Measurements from ENCODE around the gene PLPP1.
"Not testable (repeated sequence)": the region's sequence is repeated elsewhere in the genome, so short reads cannot be mapped to it uniquely, and the experiment has no call there.

Gene PLPP1

GRCh38 chr5:55520117-55520839 is 14.5 kb downstream of the PLPP1 start:
- H3K36me3 ChIP-seq (ENCODE audit: insufficient read depth, low read length): no peaks in the 10 kb centered on the region
- H3K9ac ChIP-seq (ENCODE audit: low read depth, low read length): no peak overlapping the region
- no peaks in the 10 kb centered on the region for H3K4me1 ChIP-seq (ENCODE audit: control insufficient read depth, insufficient read depth, low read length)
- no peak overlapping the region for H3K4me2 ChIP-seq (ENCODE audit: low read length)
- H3K27me3 ChIP-seq (ENCODE audit: control insufficient read depth, insufficient read depth, low read length): no peaks in the 10 kb centered on the region
- H3K4me3 ChIP-seq (ENCODE audit: low read length): no peak overlapping the region
- no peaks in the 10 kb centered on the region for H3K9me3 ChIP-seq (replicated peaks; ENCODE audit: low read length)

- H3K4me3 ChIP-seq (ENCODE audit: low read length): no peak overlapping the region
- H3K9ac ChIP-seq (ENCODE audit: low read depth, low read length): no peak overlapping the region
- H3K36me3 ChIP-seq (ENCODE audit: insufficient read depth, low read length): no peaks in the 10 kb centered on the region
- no peaks in the 10 kb centered on the region for H3K4me1 ChIP-seq (ENCODE audit: control insufficient read depth, insufficient read depth, low read length)
- no peak overlapping the region for H3K4me2 ChIP-seq (ENCODE audit: low read length)
- no peaks in the 10 kb centered on the region for H3K9me3 ChIP-seq (replicated peaks; ENCODE audit: low read length)
- no peaks in the 10 kb centered on the region for H3K27me3 ChIP-seq (ENCODE audit: control insufficient read depth, insufficient read depth, low read length)
Observed at GRCh38 chr5:55518831-55519390, 15.9 kb downstream of the PLPP1 start.

DNA sequence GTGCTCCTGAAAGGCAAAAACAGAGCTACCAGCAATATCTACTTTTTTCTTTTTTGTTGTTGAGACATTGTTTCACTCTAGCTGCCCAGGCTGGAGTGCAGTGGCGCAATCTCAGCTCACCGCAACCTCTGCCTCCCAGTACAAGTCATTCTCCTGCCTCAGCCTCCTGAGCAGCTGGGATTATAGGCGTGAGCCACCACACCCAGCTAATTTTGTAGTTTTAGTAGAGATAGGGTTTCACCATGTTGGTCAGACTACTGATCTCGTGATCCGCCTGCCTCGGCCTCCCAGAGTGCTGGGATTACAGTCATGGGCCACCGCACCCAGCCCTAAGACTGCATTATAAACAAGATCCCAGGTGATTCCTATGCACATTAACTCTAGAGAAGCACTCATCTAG is 17.0 kb downstream of the PLPP1 start:
- Histone ChIP-seq H3K4me3 (ENCODE audit: low read length) (no peak overlapping the region), H3K9ac (ENCODE audit: low read depth, low read length) (no peak overlapping the region), H3K4me1 (ENCODE audit: control insufficient read depth, insufficient read depth, low read length) (no peaks in the 10 kb centered on the region), H3K4me2 (ENCODE audit: low read length) (no peak overlapping the region), H3K27me3 (ENCODE audit: control insufficient read depth, insufficient read depth, low read length) (no peaks in the 10 kb centered on the region), H3K36me3 (ENCODE audit: insufficient read depth, low read length) (no peaks in the 10 kb centered on the region), H3K9me3 (replicated peaks; ENCODE audit: low read length) (no peaks in the 10 kb centered on the region)

GRCh38 chr5:55511010-55511409 is 23.8 kb downstream of the PLPP1 start:
- Histone ChIP-seq H3K27me3 (ENCODE audit: control insufficient read depth, insufficient read depth, low read length) (no peaks in the 10 kb centered on the region), H3K9me3 (replicated peaks; ENCODE audit: low read length) (no peaks in the 10 kb centered on the region), H3K36me3 (ENCODE audit: insufficient read depth, low read length) (no peaks in the 10 kb centered on the region), H3K4me2 (ENCODE audit: low read length) (no peak overlapping the region), H3K4me1 (ENCODE audit: control insufficient read depth, insufficient read depth, low read length) (peaks cover 11% of the 10 kb centered on the region), H3K4me3 (ENCODE audit: low read length) (no peak overlapping the region), H3K9ac (ENCODE audit: low read depth, low read length) (no peak overlapping the region)

DNA sequence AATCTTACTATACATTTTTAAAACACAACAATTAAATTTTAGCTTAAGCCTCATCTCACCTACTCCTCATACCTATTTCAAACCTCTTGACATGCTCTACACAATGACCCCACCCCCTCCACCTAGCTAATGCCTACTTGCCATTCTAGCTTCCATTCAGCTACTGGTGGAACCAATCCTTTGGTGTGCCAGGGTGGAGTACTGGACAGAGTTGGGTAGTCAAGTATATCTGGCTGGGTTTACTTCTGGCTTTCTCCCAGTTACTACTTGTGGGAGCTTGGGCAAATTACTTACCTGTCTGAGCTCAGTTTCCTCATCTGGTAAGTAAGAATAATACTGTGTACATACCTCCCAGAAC is 24.3 kb downstream of the PLPP1 start:
- Histone ChIP-seq H3K9ac (ENCODE audit: low read depth, low read length) (no peak overlapping the region), H3K27me3 (ENCODE audit: control insufficient read depth, insufficient read depth, low read length) (no peaks in the 10 kb centered on the region), H3K9me3 (replicated peaks; ENCODE audit: low read length) (no peaks in the 10 kb centered on the region), H3K4me3 (ENCODE audit: low read length) (no peak overlapping the region), H3K36me3 (ENCODE audit: insufficient read depth, low read length) (no peaks in the 10 kb centered on the region), H3K4me2 (ENCODE audit: low read length) (no peak overlapping the region), H3K4me1 (ENCODE audit: control insufficient read depth, insufficient read depth, low read length) (peaks cover 11% of the 10 kb centered on the region)

- H3K4me1 ChIP-seq (ENCODE audit: control insufficient read depth, insufficient read depth, low read length): peaks cover 11% of the 10 kb centered on the region
- H3K27me3 ChIP-seq (ENCODE audit: control insufficient read depth, insufficient read depth, low read length): no peaks in the 10 kb centered on the region
- no peaks in the 10 kb centered on the region for H3K36me3 ChIP-seq (ENCODE audit: insufficient read depth, low read length)
- peak overlapping the region; percentile 10 for H3K4me2 ChIP-seq (ENCODE audit: low read length)
- H3K9ac ChIP-seq (ENCODE audit: low read depth, low read length): no peak overlapping the region
- no peak overlapping the region for H3K4me3 ChIP-seq (ENCODE audit: low read length)
- no peaks in the 10 kb centered on the region for H3K9me3 ChIP-seq (replicated peaks; ENCODE audit: low read length)
Observed at GRCh38 chr5:55509796-55510522, 24.8 kb downstream of the PLPP1 start.

DNA sequence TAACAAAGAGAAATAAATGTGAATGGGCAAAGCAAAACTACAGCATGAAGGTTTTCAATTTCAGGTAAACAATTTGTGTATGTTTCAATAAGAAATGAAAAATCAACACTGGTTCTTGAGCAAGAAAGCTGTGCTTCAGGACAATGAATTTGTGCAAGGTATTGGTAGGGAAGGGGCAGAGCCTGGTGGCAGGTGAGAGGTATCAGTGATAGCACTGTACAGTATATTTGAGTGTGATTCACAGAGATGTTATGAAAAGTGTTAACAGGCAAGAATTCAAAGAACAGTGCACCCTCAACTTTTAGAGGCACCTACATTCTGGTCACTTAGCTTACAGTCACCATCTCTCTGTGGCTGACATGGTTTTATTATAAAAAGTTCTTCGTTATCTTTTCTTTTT is 25.7 kb downstream of the PLPP1 start:
- no peak overlapping the region for H3K4me2 ChIP-seq (ENCODE audit: low read length)
- H3K27me3 ChIP-seq (ENCODE audit: control insufficient read depth, insufficient read depth, low read length): no peaks in the 10 kb centered on the region
- H3K9me3 ChIP-seq (replicated peaks; ENCODE audit: low read length): no peaks in the 10 kb centered on the region
- no peak overlapping the region for H3K9ac ChIP-seq (ENCODE audit: low read depth, low read length)
- no peak overlapping the region for H3K4me3 ChIP-seq (ENCODE audit: low read length)
- H3K36me3 ChIP-seq (ENCODE audit: insufficient read depth, low read length): no peaks in the 10 kb centered on the region
- peaks cover 11% of the 10 kb centered on the region for H3K4me1 ChIP-seq (ENCODE audit: control insufficient read depth, insufficient read depth, low read length)

DNA sequence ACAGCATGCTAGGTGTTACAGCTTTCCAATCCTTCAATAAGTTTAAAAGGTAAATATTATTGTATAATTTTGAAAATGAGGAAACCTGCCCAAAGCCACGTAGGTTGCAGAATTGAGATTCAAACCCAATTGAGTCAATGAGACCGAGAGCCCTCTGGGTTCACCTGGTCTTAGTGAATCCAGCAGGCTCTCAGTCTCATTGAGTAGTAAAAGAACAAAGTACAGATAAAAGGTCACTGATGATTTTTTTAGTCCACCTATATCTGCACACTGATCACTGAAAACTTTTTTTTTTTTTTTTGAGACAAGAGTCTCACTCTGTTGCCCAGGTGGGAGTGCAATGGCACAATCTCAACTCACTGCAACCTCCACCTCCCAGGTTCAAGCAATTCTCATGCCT is 27.2 kb downstream of the PLPP1 start:
- no peaks in the 10 kb centered on the region for H3K36me3 ChIP-seq (ENCODE audit: insufficient read depth, low read length)
- no peaks in the 10 kb centered on the region for H3K27me3 ChIP-seq (ENCODE audit: control insufficient read depth, insufficient read depth, low read length)
- no peaks in the 10 kb centered on the region for H3K9me3 ChIP-seq (replicated peaks; ENCODE audit: low read length)
- peaks cover 11% of the 10 kb centered on the region for H3K4me1 ChIP-seq (ENCODE audit: control insufficient read depth, insufficient read depth, low read length)
- H3K4me3 ChIP-seq (ENCODE audit: low read length): no peak overlapping the region
- no peak overlapping the region for H3K4me2 ChIP-seq (ENCODE audit: low read length)
- no peak overlapping the region for H3K9ac ChIP-seq (ENCODE audit: low read depth, low read length)

DNA sequence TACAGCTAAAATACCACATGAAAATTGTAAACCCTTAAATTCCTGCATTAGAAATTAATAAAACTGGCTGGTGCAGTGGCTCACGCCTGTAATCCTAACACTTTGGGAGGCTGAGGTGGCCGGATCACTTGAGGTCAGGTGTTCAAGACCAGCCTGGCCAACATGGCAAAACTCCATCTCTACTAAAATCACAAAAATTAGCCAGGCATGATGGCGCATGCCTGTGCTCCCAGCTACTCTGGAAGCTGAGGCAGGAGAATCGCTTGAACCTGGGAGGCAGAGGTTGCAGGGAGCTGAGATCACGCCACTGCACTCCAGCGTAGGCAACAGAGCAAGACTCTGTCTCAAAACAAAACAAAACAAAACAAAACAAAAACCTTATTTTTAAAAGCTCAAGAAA is 29.1 kb downstream of the PLPP1 start:
- not testable (repeated sequence) for H3K4me2 ChIP-seq (ENCODE audit: low read length); H3K27me3 ChIP-seq (ENCODE audit: control insufficient read depth, insufficient read depth, low read length); H3K9me3 ChIP-seq (replicated peaks; ENCODE audit: low read length); H3K36me3 ChIP-seq (ENCODE audit: insufficient read depth, low read length); H3K9ac ChIP-seq (ENCODE audit: low read depth, low read length); H3K4me3 ChIP-seq (ENCODE audit: low read length)
- H3K4me1 ChIP-seq (ENCODE audit: control insufficient read depth, insufficient read depth, low read length): peaks cover 11% of the 10 kb centered on the region

- H3K9me3 ChIP-seq (replicated peaks; ENCODE audit: low read length); H3K4me3 ChIP-seq (ENCODE audit: low read length); H3K4me2 ChIP-seq (ENCODE audit: low read length); H3K4me1 ChIP-seq (ENCODE audit: control insufficient read depth, insufficient read depth, low read length); H3K9ac ChIP-seq (ENCODE audit: low read depth, low read length); H3K36me3 ChIP-seq (ENCODE audit: insufficient read depth, low read length); H3K27me3 ChIP-seq (ENCODE audit: control insufficient read depth, insufficient read depth, low read length): not testable (repeated sequence)
Observed at GRCh38 chr5:55503917-55504316, 30.8 kb downstream of the PLPP1 start.

DNA sequence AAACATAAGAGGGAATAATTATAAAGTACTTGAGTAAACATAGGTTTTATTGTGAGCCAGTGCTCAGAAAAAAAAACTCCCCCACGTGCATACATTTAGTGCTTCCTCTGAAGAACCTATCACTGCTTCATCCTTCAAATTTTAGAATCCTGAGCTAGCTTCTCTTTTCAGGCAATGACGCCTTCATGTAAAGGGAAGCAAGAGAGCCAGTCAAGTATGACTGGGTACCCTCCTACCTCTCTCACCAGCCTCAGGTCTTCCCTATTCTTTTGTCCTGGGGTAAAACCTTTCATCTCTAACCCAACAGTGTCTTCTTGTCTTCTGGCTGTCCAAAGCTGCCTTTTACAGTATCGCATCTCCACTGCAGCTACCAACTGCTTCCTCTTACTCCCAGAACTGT is 32.0 kb downstream of the PLPP1 start:
- Histone ChIP-seq H3K27me3 (ENCODE audit: control insufficient read depth, insufficient read depth, low read length) (no peaks in the 10 kb centered on the region), H3K4me3 (ENCODE audit: low read length) (no peak overlapping the region), H3K36me3 (ENCODE audit: insufficient read depth, low read length) (no peaks in the 10 kb centered on the region), H3K4me2 (ENCODE audit: low read length) (no peak overlapping the region), H3K9me3 (replicated peaks; ENCODE audit: low read length) (no peaks in the 10 kb centered on the region), H3K9ac (ENCODE audit: low read depth, low read length) (no peak overlapping the region), H3K4me1 (ENCODE audit: control insufficient read depth, insufficient read depth, low read length) (no peaks in the 10 kb centered on the region)

GRCh38 chr5:55498457-55498856 is 36.3 kb downstream of the PLPP1 start:
- H3K9ac ChIP-seq (ENCODE audit: low read depth, low read length): no peak overlapping the region
- no peaks in the 10 kb centered on the region for H3K27me3 ChIP-seq (ENCODE audit: control insufficient read depth, insufficient read depth, low read length)
- H3K36me3 ChIP-seq (ENCODE audit: insufficient read depth, low read length): no peaks in the 10 kb centered on the region
- H3K9me3 ChIP-seq (replicated peaks; ENCODE audit: low read length): no peaks in the 10 kb centered on the region
- no peaks in the 10 kb centered on the region for H3K4me1 ChIP-seq (ENCODE audit: control insufficient read depth, insufficient read depth, low read length)
- no peak overlapping the region for H3K4me2 ChIP-seq (ENCODE audit: low read length)
- H3K4me3 ChIP-seq (ENCODE audit: low read length): no peak overlapping the region
